ENCODE data around the gene DENND1B.

- TF ChIP-seq NRF1 (IDR thresholded peaks at IDR 0.05; ENCODE audit: low read depth, low read length): no peak
- no peak for TF ChIP-seq RAD21 (IDR thresholded peaks at IDR 0.05; ENCODE audit: low read length)
- no peak for TF ChIP-seq POLR2AphosphoS5 (IDR thresholded peaks at IDR 0.05; ENCODE audit: low read depth, low read length)
- TF ChIP-seq MXI1 (IDR thresholded peaks at IDR 0.05; ENCODE audit: low read depth, low read length): no peak
- TF ChIP-seq CTCF (IDR thresholded peaks at IDR 0.05): no peak
- TF ChIP-seq USF1 (IDR thresholded peaks at IDR 0.05; ENCODE audit: borderline replicate concordance, low read depth): no peak
Observed at GRCh38 chr1:197808880-197809279, 33.6 kb upstream of the DENND1B start.
